Measurements from ENCODE around the gene ARHGEF37. TPM values are rescaled to one million over a fixed set of nuclear protein-coding genes. Genes with fewer than 3 reads are reported as not detected.
A peak's percentile ranks its signal among the peaks of the same experiment; 100 is the strongest.
"Not testable (repeated sequence)": the region's sequence is repeated elsewhere in the genome, so short reads cannot be mapped to it uniquely, and the experiment has no call there.

Gene ARHGEF37
- total RNA-seq, 3 donors from 2014 or later, result 5.3 to 54.4 (median 29.2) TPM

DNA sequence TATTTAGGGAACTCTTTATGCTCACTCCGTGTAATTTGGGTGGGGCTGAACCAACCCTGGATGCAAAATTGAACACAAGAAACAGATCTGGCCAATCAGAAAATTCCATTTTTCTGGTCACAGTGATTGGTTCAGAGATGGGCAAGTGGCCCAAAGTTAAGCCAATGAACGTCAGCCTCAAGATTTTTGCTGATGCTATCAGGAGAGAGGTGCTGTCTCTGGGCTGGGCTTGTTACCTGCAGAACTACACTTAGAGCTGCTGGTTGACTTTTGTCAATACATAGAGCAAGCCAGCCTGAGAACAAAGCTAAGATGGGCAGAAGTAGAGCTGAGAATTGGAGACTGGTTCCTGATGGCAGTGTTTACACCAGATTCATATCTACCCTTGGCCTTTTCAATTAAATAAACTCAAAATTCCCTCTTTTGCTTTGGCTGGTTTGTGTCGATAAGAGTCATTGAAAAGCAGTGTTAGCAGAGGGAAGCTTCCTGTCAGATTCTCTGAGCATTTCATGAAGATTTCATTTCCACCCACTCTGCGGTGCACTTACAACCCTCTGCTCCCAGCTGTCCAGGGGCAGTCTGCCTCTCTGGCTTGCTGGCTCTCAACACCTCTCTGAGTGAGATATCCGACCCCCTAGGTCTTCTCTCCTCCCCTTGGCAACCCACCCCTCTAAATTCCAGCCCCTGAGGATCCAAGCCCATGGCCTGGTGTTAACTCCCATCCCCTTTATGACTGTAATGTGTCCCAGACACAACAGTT, 84.3 kb downstream of the ARHGEF37 start:
- Histone ChIP-seq H3K27me3 (no peaks in the 10 kb centered on the region), H3K4me3 (no peak overlapping the region), H3K36me3 (no peaks in the 10 kb centered on the region), H3K27ac (no peak overlapping the region), H3K4me1 (no peaks in the 10 kb centered on the region), H3K9me3 (peaks cover 3 to 10% of the 10 kb centered on the region in 2 donors)
- TF ChIP-seq, protein P1, sequence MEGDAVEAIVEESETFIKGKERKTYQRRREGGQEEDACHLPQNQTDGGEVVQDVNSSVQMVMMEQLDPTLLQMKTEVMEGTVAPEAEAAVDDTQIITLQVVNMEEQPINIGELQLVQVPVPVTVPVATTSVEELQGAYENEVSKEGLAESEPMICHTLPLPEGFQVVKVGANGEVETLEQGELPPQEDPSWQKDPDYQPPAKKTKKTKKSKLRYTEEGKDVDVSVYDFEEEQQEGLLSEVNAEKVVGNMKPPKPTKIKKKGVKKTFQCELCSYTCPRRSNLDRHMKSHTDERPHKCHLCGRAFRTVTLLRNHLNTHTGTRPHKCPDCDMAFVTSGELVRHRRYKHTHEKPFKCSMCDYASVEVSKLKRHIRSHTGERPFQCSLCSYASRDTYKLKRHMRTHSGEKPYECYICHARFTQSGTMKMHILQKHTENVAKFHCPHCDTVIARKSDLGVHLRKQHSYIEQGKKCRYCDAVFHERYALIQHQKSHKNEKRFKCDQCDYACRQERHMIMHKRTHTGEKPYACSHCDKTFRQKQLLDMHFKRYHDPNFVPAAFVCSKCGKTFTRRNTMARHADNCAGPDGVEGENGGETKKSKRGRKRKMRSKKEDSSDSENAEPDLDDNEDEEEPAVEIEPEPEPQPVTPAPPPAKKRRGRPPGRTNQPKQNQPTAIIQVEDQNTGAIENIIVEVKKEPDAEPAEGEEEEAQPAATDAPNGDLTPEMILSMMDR (IDR thresholded peaks at IDR 0.05), result no peak
- TF ChIP-seq POLR2AphosphoS5 (IDR thresholded peaks at IDR 0.05) (no peak), POLR2A (IDR thresholded peaks at IDR 0.05) (no peak)
- intact Hi-C loops (cut with DNase I; ENCODE audit: low total_unique reads), result no loop called here
- DNase-seq (ENCODE audit: low spot score in 2 of 2), result no peak

DNA sequence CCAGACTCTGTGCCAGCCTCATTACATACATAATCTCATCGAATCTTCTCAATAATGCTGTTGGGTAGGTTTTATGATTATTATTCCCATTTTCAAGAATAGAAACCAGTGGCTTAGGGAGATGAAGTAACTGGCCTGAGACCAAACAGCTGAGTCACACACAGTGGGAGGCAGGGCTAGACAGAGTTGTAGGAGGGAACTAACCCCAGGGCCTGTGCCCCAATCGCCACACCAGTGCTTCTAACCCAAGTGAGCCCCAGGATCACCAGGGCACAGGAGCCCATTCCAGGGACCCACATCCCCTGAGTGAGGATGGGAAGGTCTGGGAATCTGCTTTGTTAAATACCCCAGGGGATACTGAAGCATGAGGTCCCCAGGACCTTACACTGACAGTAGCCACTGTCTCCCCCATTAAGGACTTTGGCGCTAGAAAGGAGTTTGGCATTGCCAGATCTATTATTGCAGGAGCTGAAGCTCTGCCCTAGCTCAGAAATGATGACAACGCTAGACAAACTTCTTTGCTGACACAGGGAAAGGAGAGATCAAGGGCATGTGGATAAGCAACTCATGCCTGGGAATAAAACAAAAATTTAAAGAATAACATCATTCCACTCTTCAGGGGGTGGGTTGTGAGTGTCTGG, 85.0 kb downstream of the ARHGEF37 start:
- H3K4me3 ChIP-seq, result no peak overlapping the region
- H3K4me1 ChIP-seq, result no peaks in the 10 kb centered on the region
- no peak for DNase-seq (ENCODE audit: low spot score in 2 of 2)
- H3K9me3 ChIP-seq, result peaks cover 3 to 10% of the 10 kb centered on the region in 2 donors
- no peak overlapping the region for H3K27ac ChIP-seq
- no peaks in the 10 kb centered on the region for H3K27me3 ChIP-seq
- intact Hi-C loops (cut with DNase I; ENCODE audit: low total_unique reads), result no loop called here
- TF ChIP-seq POLR2A (IDR thresholded peaks at IDR 0.05), result no peak
- TF ChIP-seq, protein P1 (IDR thresholded peaks at IDR 0.05), result no peak
- no peak for TF ChIP-seq POLR2AphosphoS5 (IDR thresholded peaks at IDR 0.05)
- H3K36me3 ChIP-seq, result no peaks in the 10 kb centered on the region

DNA sequence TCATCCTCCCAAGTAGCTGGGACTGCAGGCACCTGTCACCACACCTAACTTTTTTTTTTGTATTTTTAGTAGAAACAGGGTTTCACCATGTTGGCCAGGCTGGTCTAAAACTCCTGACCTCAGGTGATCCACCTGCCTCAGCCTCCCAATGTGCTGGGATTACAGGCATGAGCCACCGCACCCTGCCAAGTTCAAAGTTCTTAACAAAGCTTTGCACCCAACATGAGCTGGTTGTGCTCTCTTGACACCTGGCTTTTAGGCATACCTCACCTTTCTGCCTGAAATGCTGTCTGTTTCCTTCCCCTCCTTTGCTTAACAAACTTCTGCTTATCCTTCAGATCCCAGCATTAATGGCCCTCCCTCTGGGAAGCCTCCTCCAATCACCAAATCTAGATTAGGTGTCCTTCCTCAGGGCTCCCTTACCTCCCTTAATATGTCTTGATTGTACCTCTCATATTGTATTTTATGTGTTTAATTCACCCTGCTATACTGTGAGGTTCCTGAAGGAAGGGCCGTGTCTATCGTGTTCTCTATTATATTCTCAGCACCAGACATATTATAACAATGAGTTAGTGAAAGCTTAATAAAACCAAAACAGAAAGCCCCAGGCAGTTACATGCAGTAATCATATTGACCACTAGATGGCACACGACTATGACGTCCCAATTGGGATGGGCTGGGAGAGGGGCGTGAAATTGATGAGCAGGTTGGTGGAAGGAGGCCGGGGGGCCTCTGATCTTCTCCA, 86.0 kb downstream of the ARHGEF37 start:
- Histone ChIP-seq H3K27me3 (no peaks in the 10 kb centered on the region), H3K9me3 (peaks cover 5 to 10% of the 10 kb centered on the region in 2 donors), H3K36me3 (no peaks in the 10 kb centered on the region), H3K27ac (no peak overlapping the region), H3K4me1 (no peaks in the 10 kb centered on the region), H3K4me3 (no peak overlapping the region)
- no peak for DNase-seq (ENCODE audit: low spot score in 2 of 2)
- TF ChIP-seq, protein P1 (IDR thresholded peaks at IDR 0.05), result peak in 2 of 3 donors; percentile 45 to 52
- TF ChIP-seq POLR2A (IDR thresholded peaks at IDR 0.05), result no peak
- intact Hi-C loops (cut with DNase I; ENCODE audit: low total_unique reads), result no loop called here

DNA sequence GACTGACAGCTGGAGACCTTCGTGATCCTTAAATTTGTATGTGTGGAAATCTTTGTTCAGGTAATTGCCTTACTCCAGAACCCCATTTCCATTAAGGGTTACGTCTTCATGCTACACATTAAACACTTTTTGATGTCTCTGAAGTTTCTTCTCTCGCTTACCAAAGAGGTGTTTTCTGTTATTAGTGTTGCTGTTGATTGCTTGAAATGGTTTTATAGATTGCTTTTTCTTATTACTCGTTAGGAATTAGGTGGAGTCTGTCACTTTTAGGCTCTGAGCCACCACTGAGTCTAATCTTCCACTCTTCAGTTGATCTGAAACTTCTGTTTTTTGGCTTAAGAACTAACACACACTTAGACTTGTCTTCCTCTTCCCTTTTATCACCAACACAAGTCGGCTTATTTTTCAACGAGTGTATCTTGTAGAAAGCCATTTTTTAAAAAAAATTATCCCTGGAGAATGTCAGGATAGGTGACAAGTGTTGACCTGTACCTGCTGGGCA, 86.6 kb downstream of the ARHGEF37 start:
- no peak for DNase-seq (ENCODE audit: low spot score in 2 of 2)
- H3K36me3 ChIP-seq, result no peaks in the 10 kb centered on the region
- H3K9me3 ChIP-seq, result peaks cover 5 to 10% of the 10 kb centered on the region in 2 donors
- H3K27me3 ChIP-seq, result no peaks in the 10 kb centered on the region
- TF ChIP-seq POLR2A (IDR thresholded peaks at IDR 0.05) (no peak), POLR2AphosphoS5 (IDR thresholded peaks at IDR 0.05) (no peak)
- TF ChIP-seq, protein P1 (IDR thresholded peaks at IDR 0.05), result no peak
- no peaks in the 10 kb centered on the region for H3K4me1 ChIP-seq
- intact Hi-C loops (cut with DNase I; ENCODE audit: low total_unique reads), result no loop called here
- H3K4me3 ChIP-seq, result no peak overlapping the region
- no peak overlapping the region for H3K27ac ChIP-seq

DNA sequence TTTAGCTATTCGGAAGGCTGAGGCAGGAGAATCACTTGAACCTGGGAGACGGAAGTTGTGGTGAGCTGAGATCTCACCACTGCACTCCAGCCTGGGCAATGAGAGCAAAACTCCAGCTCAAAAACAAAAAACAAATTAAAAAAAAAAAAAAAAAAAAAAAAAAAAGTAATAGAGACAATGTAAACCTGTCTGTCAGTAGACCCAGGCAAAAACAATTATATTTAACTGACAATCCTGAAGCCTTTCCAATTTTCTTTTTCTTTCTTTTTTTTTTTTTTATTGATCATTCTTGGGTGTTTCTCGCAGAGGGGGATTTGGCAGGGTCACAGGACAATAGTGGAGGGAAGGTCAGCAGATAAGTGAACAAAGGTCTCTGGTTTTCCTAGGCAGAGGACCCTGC, 88.0 kb downstream of the ARHGEF37 start:
- intact Hi-C loops (cut with DNase I; ENCODE audit: low total_unique reads); H3K4me1 ChIP-seq; H3K4me3 ChIP-seq; H3K36me3 ChIP-seq; H3K27ac ChIP-seq; DNase-seq (ENCODE audit: low spot score in 2 of 2); H3K27me3 ChIP-seq: not testable (repeated sequence)
- peaks cover 5 to 10% of the 10 kb centered on the region in 2 donors for H3K9me3 ChIP-seq

Data from breast epithelium (tissue), 4 donors.